Measurements from ENCODE around the gene HPCAL4.

HPCAL4 gene

GRCh38 chr1:39727932-39728317, 36.7 kb upstream of the HPCAL4 start:
- Histone ChIP-seq H3K27ac (ENCODE audit: low read length) (no peak overlapping the region), H3K4me1 (ENCODE audit: low read length) (peaks cover 10% of the 10 kb centered on the region), H3K27me3 (ENCODE audit: low read depth, low read length) (peaks cover 7% of the 10 kb centered on the region), H3K79me2 (ENCODE audit: low read length) (no peaks in the 10 kb centered on the region), H3K9ac (ENCODE audit: low read length) (no peak overlapping the region), H3K4me2 (ENCODE audit: low read length) (no peak overlapping the region), H4K20me1 (ENCODE audit: insufficient read depth, low read length) (no peaks in the 10 kb centered on the region), H3K9me3 (ENCODE audit: insufficient read depth, low read length) (no peaks in the 10 kb centered on the region), H2AFZ (ENCODE audit: low read depth, low read length) (no peak overlapping the region), H3K36me3 (replicated peaks; ENCODE audit: low read depth, low read length) (no peaks in the 10 kb centered on the region), H3K4me3 (ENCODE audit: low read length) (no peak overlapping the region)
- no peak for TF ChIP-seq CTCF (IDR thresholded peaks at IDR 0.05; ENCODE audit: low read depth, low read length)
- TF ChIP-seq EZH2phosphoT487 (IDR thresholded peaks at IDR 0.05; ENCODE audit: low read depth), result no peak

- Histone ChIP-seq H3K4me3 (ENCODE audit: low read length) (no peak overlapping the region), H3K4me1 (ENCODE audit: low read length) (peaks cover 10% of the 10 kb centered on the region), H3K79me2 (ENCODE audit: low read length) (no peaks in the 10 kb centered on the region), H3K9me3 (ENCODE audit: insufficient read depth, low read length) (no peaks in the 10 kb centered on the region), H3K27ac (ENCODE audit: low read length) (no peak overlapping the region), H3K4me2 (ENCODE audit: low read length) (peak overlapping the region; percentile 28; the same call in 1 of the 2 replicates), H4K20me1 (ENCODE audit: insufficient read depth, low read length) (no peaks in the 10 kb centered on the region), H3K9ac (ENCODE audit: low read length) (no peak overlapping the region), H2AFZ (ENCODE audit: low read depth, low read length) (no peak overlapping the region), H3K36me3 (replicated peaks; ENCODE audit: low read depth, low read length) (no peaks in the 10 kb centered on the region), H3K27me3 (ENCODE audit: low read depth, low read length) (peaks cover 5% of the 10 kb centered on the region; the same call in 1 of the 2 replicates)
- TF ChIP-seq EZH2phosphoT487 (IDR thresholded peaks at IDR 0.05; ENCODE audit: low read depth), result no peak
- TF ChIP-seq CTCF (IDR thresholded peaks at IDR 0.05; ENCODE audit: low read depth, low read length), result no peak
These were observed 36.1 kb upstream of the HPCAL4 start for GRCh38 chr1:39727221-39727931.

GRCh38 chr1:39726600-39726999, 35.4 kb upstream of the HPCAL4 start:
- TF ChIP-seq EZH2phosphoT487 (IDR thresholded peaks at IDR 0.05; ENCODE audit: low read depth) (no peak), CTCF (IDR thresholded peaks at IDR 0.05; ENCODE audit: low read depth, low read length) (no peak)
- no peaks in the 10 kb centered on the region for H3K9me3 ChIP-seq (ENCODE audit: insufficient read depth, low read length)
- H3K27me3 ChIP-seq (ENCODE audit: low read depth, low read length), result peaks cover 5% of the 10 kb centered on the region; the same call in 1 of the 2 replicates
- no peak overlapping the region for H3K27ac ChIP-seq (ENCODE audit: low read length)
- no peaks in the 10 kb centered on the region for H3K79me2 ChIP-seq (ENCODE audit: low read length)
- H3K36me3 ChIP-seq (replicated peaks; ENCODE audit: low read depth, low read length), result no peaks in the 10 kb centered on the region
- no peak overlapping the region for H3K4me2 ChIP-seq (ENCODE audit: low read length)
- H3K4me3 ChIP-seq (ENCODE audit: low read length), result no peak overlapping the region
- H2AFZ ChIP-seq (ENCODE audit: low read depth, low read length), result no peak overlapping the region
- H3K9ac ChIP-seq (ENCODE audit: low read length), result no peak overlapping the region
- peaks cover 10% of the 10 kb centered on the region for H3K4me1 ChIP-seq (ENCODE audit: low read length)
- H4K20me1 ChIP-seq (ENCODE audit: insufficient read depth, low read length), result no peaks in the 10 kb centered on the region

GRCh38 chr1:39722495-39722894, 31.3 kb upstream of the HPCAL4 start:
- Histone ChIP-seq H3K27me3 (ENCODE audit: low read depth, low read length) (peaks cover 8% of the 10 kb centered on the region; the same call in 1 of the 2 replicates), H3K9ac (ENCODE audit: low read length) (no peak overlapping the region), H2AFZ (ENCODE audit: low read depth, low read length) (no peak overlapping the region), H4K20me1 (ENCODE audit: insufficient read depth, low read length) (no peaks in the 10 kb centered on the region), H3K27ac (ENCODE audit: low read length) (no peak overlapping the region), H3K79me2 (ENCODE audit: low read length) (no peaks in the 10 kb centered on the region), H3K36me3 (replicated peaks; ENCODE audit: low read depth, low read length) (no peaks in the 10 kb centered on the region), H3K9me3 (ENCODE audit: insufficient read depth, low read length) (no peaks in the 10 kb centered on the region), H3K4me2 (ENCODE audit: low read length) (no peak overlapping the region), H3K4me3 (ENCODE audit: low read length) (no peak overlapping the region), H3K4me1 (ENCODE audit: low read length) (peaks cover 7% of the 10 kb centered on the region)
- no peak for TF ChIP-seq EZH2phosphoT487 (IDR thresholded peaks at IDR 0.05; ENCODE audit: low read depth)
- no peak for TF ChIP-seq CTCF (IDR thresholded peaks at IDR 0.05; ENCODE audit: low read depth, low read length)

Measured in OCI-LY3 (cell line).